GM19238 (cell line): ENCODE data around the gene DUOXA2.
"Not testable (repeated sequence)": the region's sequence is repeated elsewhere in the genome, so short reads cannot be mapped to it uniquely, and the experiment has no call there.

Experiments
- DNase-seq: peaks from one replicate; pipeline ENCODE4 v3.0.0; 2011; ENCODE audit warnings: low spot score; ENCODE audit not compliant: insufficient read length

Gene DUOXA2

DNA sequence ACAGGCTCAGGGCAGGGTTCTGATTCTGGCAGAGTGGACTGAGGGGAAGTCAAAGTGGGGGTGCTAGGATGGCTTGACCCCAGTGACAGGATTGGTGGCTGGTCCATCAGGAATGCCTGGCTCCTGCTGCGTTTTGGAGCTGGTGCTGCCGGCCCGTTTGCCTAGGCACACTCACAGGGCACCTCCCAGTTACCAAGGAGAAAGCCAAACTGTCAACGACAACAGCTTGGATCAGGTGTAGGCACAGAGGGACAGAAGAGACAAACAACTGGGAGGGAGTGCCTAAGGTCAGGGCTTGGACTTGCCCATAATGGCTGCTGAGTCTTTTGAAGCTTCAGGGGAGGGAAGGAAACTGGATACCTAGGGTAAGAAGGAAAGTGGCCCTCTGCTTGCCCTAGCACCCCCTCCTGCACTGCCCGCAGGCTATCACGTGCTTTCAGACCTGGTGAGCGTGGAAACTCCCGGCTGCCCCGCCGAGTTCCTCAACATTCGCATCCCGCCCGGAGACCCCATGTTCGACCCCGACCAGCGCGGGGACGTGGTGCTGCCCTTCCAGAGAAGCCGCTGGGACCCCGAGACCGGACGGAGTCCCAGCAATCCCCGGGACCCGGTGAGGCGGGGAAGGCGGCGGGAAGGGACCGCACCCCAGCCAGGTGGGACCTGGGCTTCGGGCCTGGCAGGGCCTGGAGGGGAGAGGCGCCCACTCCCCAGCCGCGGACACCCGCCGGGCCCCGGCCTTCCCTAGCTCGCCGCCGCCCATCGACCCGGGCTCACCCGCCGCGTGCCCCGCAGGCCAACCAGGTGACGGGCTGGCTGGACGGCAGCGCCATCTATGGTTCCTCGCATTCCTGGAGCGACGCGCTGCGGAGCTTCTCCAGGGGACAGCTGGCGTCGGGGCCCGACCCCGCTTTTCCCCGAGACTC lies 20.8 kb downstream of the DUOXA2 start:
- no peak for DNase-seq

- DNase-seq: not testable (repeated sequence)
Observed at GRCh38 chr15:45135705-45136377, 21.7 kb downstream of the DUOXA2 start.

DNA sequence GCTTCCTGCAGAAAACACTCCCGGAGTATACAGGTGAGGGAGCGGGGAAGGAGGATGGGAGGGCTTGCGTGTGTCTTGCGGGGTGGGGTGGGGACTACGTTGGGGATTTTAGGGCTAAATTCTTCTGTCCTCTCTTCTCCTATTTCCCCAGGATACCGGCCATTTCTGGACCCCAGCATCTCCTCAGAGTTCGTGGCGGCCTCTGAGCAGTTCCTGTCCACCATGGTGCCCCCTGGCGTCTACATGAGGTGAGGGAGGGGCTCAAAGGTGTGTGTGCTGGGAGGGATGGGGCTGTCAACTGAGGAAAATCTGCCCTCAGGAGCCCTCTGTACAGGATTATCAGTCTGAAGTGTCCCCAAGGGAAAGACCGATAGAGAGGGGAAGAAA lies 22.2 kb downstream of the DUOXA2 start:
- DNase-seq: no peak

GRCh38 chr15:45137703-45138102 lies 23.6 kb downstream of the DUOXA2 start:
- no peak for DNase-seq

GRCh38 chr15:45138814-45139765 lies 25.0 kb downstream of the DUOXA2 start:
- DNase-seq: no peak

GRCh38 chr15:45139770-45140169 lies 25.6 kb downstream of the DUOXA2 start:
- no peak for DNase-seq

GRCh38 chr15:45140557-45141250 lies 26.6 kb downstream of the DUOXA2 start:
- no peak for DNase-seq

DNA sequence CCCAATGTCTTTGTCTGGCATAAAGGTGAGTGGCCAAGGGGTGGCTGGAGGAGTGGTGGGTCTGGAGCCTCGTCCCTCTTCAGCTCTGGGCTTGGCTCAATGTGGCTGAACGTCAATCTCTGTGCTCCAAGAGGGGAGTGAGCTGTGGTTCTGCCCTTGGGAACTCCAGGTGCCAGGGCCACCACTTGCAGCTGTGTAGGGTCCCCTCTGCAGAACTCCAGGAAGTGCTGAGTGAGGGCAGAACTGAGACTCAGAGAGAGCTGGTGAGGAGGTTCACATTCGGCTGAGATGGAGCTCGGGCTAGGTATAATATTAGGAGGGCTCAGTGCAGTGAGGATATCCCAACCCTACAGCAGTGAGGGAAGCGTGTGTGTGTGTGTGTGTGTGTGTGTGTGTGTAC lies 27.3 kb downstream of the DUOXA2 start:
- no peak for DNase-seq

DNA sequence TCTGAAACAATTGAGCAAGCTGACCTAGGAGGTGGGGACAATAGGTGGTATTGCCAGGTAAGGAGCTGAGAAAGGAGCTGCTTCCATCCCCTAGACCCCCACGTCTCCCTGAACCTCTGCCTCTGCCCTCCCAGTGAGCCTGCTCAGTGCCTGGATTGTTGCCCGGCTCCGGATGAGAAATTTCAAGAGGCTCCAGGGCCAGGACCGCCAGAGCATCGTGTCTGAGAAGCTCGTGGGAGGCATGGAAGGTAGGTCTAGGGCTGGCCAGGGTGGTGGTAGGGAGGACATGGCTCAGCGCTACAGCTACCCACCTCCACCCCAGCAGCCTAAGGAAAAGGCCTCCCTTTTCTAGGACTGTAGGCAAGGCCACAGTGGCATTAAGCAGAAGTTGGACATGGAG lies 28.9 kb downstream of the DUOXA2 start:
- no peak for DNase-seq

DNA sequence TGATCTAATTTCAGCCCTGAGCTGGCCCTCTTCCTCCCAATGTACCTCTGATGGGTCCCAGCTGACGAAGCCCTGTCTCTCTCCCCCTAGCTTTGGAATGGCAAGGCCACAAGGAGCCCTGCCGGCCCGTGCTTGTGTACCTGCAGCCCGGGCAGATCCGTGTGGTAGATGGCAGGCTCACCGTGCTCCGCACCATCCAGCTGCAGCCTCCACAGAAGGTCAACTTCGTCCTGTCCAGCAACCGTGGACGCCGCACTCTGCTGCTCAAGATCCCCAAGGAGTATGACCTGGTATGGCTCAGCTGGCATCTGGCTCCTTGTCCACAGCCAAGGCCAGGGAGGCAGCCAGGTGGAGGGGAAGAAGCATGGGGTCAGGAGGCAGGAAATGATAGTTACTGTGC lies 29.8 kb downstream of the DUOXA2 start:
- DNase-seq: no peak

GRCh38 chr15:45144775-45145174 lies 30.6 kb downstream of the DUOXA2 start:
- DNase-seq: no peak

DNA sequence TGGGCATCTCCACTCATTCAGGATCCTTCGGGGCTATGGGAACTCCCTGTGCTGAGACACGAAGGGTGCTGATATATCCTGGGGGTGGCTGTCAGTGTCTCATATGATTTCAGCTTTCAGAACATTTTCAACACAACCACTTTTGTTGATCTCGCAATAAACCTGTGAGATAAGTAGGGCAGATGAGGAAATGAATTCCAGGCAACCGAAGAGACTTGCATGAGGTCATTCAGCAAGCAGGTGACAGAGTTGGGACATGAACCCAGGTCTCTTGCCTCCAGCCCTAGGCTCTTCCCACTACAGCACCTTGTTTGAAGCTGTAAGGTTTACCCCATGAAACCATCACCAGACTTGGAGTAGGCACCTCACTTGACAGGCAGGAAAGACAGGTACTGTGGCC lies 32.3 kb downstream of the DUOXA2 start:
- DNase-seq: no peak

DNA sequence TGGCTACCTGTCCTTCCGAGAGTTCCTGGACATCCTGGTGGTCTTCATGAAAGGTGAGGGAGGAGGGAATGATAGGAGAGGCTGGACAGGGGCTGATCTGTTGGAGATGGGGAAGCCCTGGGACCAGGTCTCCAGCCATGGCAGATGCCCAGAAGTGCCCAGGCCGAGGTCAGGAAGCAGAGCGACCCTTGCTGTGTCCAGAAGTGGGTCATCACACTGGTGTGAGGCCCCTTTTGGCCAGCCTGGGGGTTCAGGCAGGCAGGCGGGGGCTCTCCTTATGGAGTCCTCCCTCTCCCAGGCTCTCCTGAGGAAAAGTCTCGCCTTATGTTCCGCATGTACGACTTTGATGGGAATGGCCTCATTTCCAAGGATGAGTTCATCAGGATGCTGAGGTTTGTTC lies 33.5 kb downstream of the DUOXA2 start:
- DNase-seq: no peak

- no peak for DNase-seq
Observed at GRCh38 chr15:45148076-45149059, 34.2 kb downstream of the DUOXA2 start.

GRCh38 chr15:45149060-45149459 lies 34.9 kb downstream of the DUOXA2 start:
- DNase-seq: no peak

DNA sequence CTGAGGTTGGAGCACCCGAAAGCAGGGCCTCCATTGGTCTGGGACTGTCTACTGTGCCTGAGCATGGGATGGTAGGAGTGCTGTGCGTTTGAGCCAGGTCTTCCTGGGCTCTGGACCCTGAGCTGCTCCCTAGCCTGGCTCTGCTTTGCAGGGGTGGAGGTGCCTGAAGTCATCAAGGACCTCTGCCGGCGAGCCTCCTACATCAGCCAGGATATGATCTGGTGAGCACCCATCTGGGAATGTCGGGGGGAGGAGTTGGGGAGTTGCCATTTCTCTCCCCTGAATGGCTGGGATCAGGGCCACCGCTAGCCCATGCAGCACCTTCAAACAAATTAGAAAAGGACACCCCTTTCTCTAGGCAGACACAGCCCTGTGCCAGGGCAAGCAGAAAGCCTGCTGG lies 36.4 kb downstream of the DUOXA2 start:
- no peak for DNase-seq

- DNase-seq: no peak
Observed at GRCh38 chr15:45150997-45151396, 36.9 kb downstream of the DUOXA2 start.

GRCh38 chr15:45151998-45152828 lies 38.1 kb downstream of the DUOXA2 start:
- DNase-seq: no peak

GRCh38 chr15:45155739-45156138 lies 41.6 kb downstream of the DUOXA2 start:
- no peak for DNase-seq
